K562 (cell line): ENCODE results near the gene MAP1LC3B2.

Experiments used
- FOXM1 ChIP-seq, 2 experiments: fragments of 450-650 bp in 1 of 2; sonication (generic) in 1 of 2; formaldehyde crosslinking in 1 of 2; IDR thresholded peaks; 2 replicates each; pipeline versions ENCODE4 v1.6.1 to v1.9.0; 2017 to 2022; ENCODE audit warnings: low read depth in 2 of 2, mild to moderate bottlenecking in 2 of 2, missing genetic modification reagents in 1 of 2, moderate library complexity in 1 of 2
- JUNB ChIP-seq: fragments of 450-650 bp; formaldehyde crosslinking; conservative IDR thresholded peaks from 2 replicates; pipeline ENCODE4 v1.4.0; 2020; ENCODE audit warnings: mild to moderate bottlenecking
- MAFK ChIP-seq: IDR thresholded peaks from 2 replicates; pipeline ENCODE4 v1.6.1; 2011; ENCODE audit warnings: low read length, improper control_type of control experiment
- SREBF2 ChIP-seq: sonication (generic); formaldehyde crosslinking; IDR thresholded peaks from 2 replicates; pipeline ENCODE4 v1.4.0; 2020; ENCODE audit warnings: mild to moderate bottlenecking, missing genetic modification reagents
- TCF3 ChIP-seq: sonication (generic); formaldehyde crosslinking; IDR thresholded peaks from 2 replicates; pipeline ENCODE4 v1.4.0; 2020; ENCODE audit warnings: mild to moderate bottlenecking, missing genetic modification reagents
- XRCC5 ChIP-seq: fragments of 200-400 bp; formaldehyde crosslinking; IDR thresholded peaks from 2 replicates; pipeline ENCODE4 v1.6.1; 2017; ENCODE audit warnings: low read depth, mild to moderate bottlenecking, low read length
- ZNF24 ChIP-seq: fragments of 450-650 bp; IDR thresholded peaks from 2 replicates; pipeline ENCODE4 v1.6.1; 2016
- ZNF57 ChIP-seq: fragments of 450-650 bp; formaldehyde crosslinking; IDR thresholded peaks from 2 replicates; pipeline ENCODE4 v1.4.0; 2020; ENCODE audit warnings: mild to moderate bottlenecking, moderate library complexity
- TF ChIP-seq, protein P1 (sequence below): sonication (generic); formaldehyde crosslinking; IDR thresholded peaks from 2 replicates; pipeline ENCODE4 v1.8.0; 2022; ENCODE audit warnings: missing genetic modification reagents, mild to moderate bottlenecking, borderline replicate concordance

DNA sequence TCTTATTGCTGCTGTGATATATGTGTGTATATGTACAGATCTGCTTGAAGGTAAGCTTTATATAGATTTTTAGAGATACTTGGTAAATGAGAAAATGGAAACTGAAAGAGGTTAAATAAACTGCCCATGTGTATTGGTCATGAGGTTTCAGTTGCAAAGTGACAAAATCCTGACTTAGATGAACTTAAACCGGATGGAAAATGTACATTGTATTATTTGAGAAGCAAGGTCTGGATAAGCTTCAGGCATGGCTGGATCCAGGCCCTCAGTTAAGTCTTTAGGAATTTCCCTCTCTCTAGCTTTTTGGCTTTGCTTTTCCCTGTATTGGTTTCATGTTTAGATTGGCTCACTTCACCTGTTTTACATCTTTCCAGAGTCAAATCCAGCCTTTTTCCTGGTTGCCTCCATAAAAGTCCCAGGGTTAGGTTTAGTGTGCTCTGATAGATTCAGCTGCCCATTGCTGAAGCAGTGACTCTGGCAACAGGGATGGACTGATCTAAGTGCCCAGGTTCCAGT lies 21.0 kb upstream of the MAP1LC3B2 start:
- no peak for TF ChIP-seq XRCC5
- no peak for TF ChIP-seq FOXM1 (IDR thresholded peaks at IDR 0.05; ENCODE audit: low read depth)
- TF ChIP-seq FOXM1 (CRISPR knock-in tag; IDR thresholded peaks at IDR 0.05; ENCODE audit: low read depth): no peak
- no peak for TF ChIP-seq SREBF2 (CRISPR knock-in tag)
- no peak for TF ChIP-seq TCF3 (CRISPR knock-in tag)
- TF ChIP-seq MAFK: no peak
- TF ChIP-seq, protein P1, sequence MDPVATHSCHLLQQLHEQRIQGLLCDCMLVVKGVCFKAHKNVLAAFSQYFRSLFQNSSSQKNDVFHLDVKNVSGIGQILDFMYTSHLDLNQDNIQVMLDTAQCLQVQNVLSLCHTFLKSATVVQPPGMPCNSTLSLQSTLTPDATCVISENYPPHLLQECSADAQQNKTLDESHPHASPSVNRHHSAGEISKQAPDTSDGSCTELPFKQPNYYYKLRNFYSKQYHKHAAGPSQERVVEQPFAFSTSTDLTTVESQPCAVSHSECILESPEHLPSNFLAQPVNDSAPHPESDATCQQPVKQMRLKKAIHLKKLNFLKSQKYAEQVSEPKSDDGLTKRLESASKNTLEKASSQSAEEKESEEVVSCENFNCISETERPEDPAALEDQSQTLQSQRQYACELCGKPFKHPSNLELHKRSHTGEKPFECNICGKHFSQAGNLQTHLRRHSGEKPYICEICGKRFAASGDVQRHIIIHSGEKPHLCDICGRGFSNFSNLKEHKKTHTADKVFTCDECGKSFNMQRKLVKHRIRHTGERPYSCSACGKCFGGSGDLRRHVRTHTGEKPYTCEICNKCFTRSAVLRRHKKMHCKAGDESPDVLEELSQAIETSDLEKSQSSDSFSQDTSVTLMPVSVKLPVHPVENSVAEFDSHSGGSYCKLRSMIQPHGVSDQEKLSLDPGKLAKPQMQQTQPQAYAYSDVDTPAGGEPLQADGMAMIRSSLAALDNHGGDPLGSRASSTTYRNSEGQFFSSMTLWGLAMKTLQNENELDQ (CRISPR knock-in tag): no peak
- TF ChIP-seq ZNF24: no peak
- no peak for TF ChIP-seq ZNF57 (CRISPR knock-in tag)
- TF ChIP-seq JUNB (CRISPR knock-in tag): no peak
